Left renal pelvis (tissue), 4 donors: ENCODE data around the gene GRPEL1. TPM values are rescaled to one million over a fixed set of nuclear protein-coding genes. Genes with fewer than 3 reads are reported as not detected.

Source experiments
- DNase-seq, 4 donors: peaks; one replicate each; pipeline ENCODE4 v3.0.0-alpha.2; 2013; ENCODE audit warnings: low read depth in 4 of 4, low spot score in 3 of 4
- polyA plus RNA-seq, 4 donors: library from polyadenylated mRNA; unstranded; fragments of 120-200 nt; gene quantifications; one replicate each; pipeline ENCODE4 v1.2.1, GENCODE V29; 2013; ENCODE audit not compliant: insufficient read length in 4 of 4

Gene GRPEL1
- polyA plus RNA-seq, 4 donors: 20.2 to 38.0 (median 32.9) TPM

- no peak for DNase-seq
These were observed 775 bp downstream of the GRPEL1 start for GRCh38 chr4:7067126-7067451.

GRCh38 chr4:7066493-7066892 lies 1.4 kb downstream of the GRPEL1 start:
- DNase-seq: no peak

GRCh38 chr4:7066006-7066405 lies 1.9 kb downstream of the GRPEL1 start:
- DNase-seq: no peak

GRCh38 chr4:7063362-7063761 lies 4.5 kb downstream of the GRPEL1 start:
- DNase-seq: no peak

- DNase-seq: no peak
These were observed 5.0 kb downstream of the GRPEL1 start for GRCh38 chr4:7062816-7063215.

- DNase-seq: no peak
These were observed 6.0 kb downstream of the GRPEL1 start for GRCh38 chr4:7061815-7062214.

DNA sequence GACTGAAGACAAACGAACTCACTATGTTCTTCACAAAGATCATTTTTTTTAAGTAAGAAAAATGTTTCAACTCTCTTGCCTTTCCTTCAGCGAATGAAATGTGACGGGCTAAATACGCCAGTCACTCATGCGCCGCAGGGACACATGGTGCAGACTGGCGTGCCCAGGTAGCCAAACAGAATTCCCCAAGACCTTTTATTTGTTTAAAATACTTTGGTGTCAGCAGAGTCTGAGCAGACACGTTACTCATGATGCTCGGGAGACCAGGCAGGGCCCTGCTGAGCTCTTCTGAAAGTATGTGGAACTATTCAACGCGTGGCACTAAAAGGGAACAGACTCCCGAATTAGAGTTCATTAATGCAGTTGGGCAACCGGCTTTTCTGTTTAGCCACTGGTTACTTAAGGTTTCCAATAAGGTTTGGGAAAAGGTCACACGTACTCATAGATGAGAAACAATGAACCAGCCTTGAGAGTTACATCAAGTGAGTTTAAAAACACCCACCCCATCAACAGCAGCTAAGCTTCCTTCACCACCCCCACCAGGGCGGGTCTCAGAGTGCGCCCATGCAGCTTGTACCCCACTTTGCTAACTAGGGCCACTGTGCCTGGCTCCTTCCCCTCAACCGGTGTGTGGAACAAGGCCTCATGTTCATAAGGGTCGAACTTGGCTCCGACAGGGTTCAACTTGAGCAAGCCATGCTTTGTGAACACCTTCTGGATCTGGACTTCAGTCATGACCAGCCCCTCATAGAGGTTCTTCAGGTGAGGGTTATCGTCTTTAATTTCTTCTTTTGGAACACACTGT lies 7.3 kb downstream of the GRPEL1 start:
- no peak for DNase-seq

GRCh38 chr4:7059662-7060061 lies 8.2 kb downstream of the GRPEL1 start:
- DNase-seq: no peak

- no peak for DNase-seq
These were observed 9.1 kb downstream of the GRPEL1 start for GRCh38 chr4:7058792-7059191.

- no peak for DNase-seq
These were observed 11.9 kb downstream of the GRPEL1 start for GRCh38 chr4:7055990-7056325.

DNA sequence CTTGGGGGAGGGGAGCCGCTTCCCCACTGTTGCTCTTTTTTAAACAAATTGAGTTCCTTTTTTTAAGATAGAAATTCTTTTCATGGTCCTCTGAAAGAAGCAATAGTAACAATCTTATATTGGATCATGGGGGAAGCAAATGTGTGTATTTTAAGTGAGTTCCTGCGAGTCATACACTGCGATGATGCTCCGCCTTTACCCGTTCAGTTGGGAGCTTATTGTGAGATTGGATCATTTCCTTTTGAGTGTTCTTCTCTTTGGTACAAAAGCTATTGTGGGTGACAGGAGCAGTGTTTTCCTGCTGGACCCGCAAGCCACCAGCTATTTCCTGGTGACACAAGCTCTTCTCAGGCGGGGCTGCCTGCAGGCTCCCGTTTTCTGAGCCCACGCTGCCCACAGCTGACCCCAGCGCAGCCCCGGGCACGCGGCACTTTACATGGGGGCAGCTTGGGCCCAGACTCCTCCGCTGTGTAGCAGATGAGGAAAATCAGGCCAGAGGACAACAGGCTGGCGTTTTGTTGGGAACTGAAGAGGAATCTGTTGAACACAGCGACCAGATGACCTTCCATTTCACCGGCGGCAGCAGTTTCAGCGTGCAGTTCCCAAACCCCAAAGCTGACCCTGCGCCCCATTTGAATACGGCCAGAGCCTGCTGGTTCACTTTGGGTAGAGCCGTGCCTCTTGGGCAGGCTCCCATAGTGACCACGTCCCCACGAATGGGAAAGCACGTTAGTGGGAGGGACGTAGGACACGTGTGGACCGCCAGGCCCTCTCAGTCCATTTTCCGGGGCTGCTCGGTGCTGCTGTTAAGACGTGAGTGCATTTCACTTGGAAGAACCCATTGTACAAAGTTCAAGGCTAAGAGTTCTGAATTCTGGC lies 12.5 kb downstream of the GRPEL1 start:
- DNase-seq: no peak

DNA sequence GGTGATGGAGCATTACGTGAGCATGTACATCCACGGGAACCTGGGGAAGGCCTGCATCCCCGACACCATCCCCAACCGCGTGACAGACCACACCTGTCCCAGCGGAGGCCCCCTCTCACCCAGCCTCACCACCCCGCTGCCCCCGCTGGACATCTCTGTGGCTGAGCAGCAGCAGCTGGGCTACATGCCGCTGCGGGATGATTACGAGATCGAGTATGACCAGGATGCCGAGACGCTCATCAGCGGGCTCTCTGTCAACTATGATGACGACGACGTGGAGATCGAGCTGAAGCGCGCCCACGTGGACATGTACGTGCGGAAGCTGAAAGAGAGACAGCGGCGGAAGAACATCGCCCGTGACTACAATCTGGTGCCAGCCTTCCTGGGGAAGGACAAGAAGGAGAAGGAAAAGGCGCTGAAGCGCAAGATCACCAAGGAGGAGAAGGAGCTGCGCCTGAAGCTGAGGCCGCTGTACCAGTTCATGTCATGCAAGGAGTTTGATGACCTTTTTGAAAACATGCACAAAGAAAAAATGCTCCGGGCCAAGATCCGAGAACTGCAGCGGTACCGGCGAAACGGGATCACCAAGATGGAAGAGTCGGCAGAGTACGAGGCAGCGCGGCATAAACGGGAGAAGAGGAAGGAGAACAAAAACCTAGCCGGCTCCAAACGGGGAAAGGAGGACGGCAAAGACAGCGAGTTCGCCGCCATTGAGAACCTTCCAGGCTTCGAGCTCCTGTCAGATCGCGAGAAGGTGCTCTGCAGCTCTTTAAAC lies 13.6 kb downstream of the GRPEL1 start:
- DNase-seq: no peak

- DNase-seq: no peak
These were observed 14.7 kb downstream of the GRPEL1 start for GRCh38 chr4:7052923-7053715.

GRCh38 chr4:7052313-7052712 lies 15.6 kb downstream of the GRPEL1 start:
- no peak for DNase-seq

- DNase-seq: no peak
These were observed 16.0 kb downstream of the GRPEL1 start for GRCh38 chr4:7051905-7052304.

GRCh38 chr4:7051144-7051495 lies 16.7 kb downstream of the GRPEL1 start:
- DNase-seq: no peak

GRCh38 chr4:7050481-7051143 lies 17.3 kb downstream of the GRPEL1 start:
- no peak for DNase-seq

DNA sequence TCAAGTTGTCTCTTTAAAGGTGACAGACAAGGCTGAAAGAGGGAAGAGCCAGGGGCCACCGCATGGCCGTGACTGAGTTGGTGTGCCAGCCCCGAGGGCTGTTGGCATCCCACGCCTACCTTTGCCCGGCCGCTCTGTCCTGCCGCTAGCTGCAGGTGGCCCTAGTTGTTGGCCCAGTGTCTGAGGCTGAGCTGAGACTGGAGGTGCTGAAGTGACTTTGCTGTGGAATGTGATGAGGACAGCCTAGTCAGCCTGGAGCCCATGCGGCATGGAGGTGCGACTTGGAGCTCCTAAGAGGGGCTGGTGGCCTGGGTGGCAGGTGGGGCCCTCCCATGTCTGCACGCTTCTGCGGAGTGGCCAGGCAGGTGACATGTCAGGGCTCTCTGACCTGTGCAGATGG lies 18.1 kb downstream of the GRPEL1 start:
- DNase-seq: no peak

DNA sequence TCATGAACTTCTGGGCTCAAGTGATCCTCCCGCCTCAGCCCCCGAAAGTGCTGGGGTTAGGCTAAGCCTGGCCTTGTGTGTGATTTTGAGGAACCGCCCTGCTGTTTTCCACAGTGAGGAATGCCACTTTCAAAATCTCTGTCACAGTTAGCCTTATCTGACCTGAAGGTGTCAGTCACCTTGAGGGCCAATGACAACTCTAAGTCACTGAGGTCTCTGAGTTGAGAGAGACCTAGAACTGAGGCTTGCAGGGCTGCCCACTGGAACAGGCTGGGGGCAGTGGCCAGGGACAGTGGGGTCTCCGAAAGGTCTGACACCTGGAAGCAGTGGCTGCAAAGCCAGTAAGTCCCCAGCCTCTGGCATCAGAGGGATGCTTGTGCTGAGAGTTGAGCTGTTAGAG lies 18.6 kb downstream of the GRPEL1 start:
- DNase-seq: no peak

- no peak for DNase-seq
These were observed 19.2 kb downstream of the GRPEL1 start for GRCh38 chr4:7048642-7049041.
